ENCODE results near the gene SHISA4.

- TF ChIP-seq ZNF274 (IDR thresholded peaks at IDR 0.05; ENCODE audit: low read length) = no peak
- TF ChIP-seq ZNF274 (tag by site-specific recombination; IDR thresholded peaks at IDR 0.05; ENCODE audit: borderline replicate concordance) = no peak
- no peak for TF ChIP-seq ZNF785 (tag by site-specific recombination; IDR thresholded peaks at IDR 0.05)
- TF ChIP-seq ELK4 (IDR thresholded peaks at IDR 0.05; ENCODE audit: borderline replicate concordance, low read depth, low read length) = no peak
- TF ChIP-seq REST (tag by site-specific recombination; IDR thresholded peaks at IDR 0.05) = no peak
- no peak for TF ChIP-seq CTCF (tag by site-specific recombination; IDR thresholded peaks at IDR 0.05)
- TF ChIP-seq ZNF830 (tag by site-specific recombination; IDR thresholded peaks at IDR 0.05; ENCODE audit: low read depth) = no peak
- TF ChIP-seq ZNF544 (tag by site-specific recombination; IDR thresholded peaks at IDR 0.05) = no peak
Observed at GRCh38 chr1:201861448-201861847, 27.2 kb upstream of the SHISA4 start.

Measured in HEK293 (cell line).